Neutrophil (primary cell): Measurements from ENCODE around the gene ARHGAP23.

ENCODE experiments used
- H3K27ac ChIP-seq: fragments of 200-600 bp; sonication (generic); 2 replicates; pipeline ENCODE4 v1.5.1; 2016; ENCODE audit warnings: mild to moderate bottlenecking, moderate library complexity
- H3K27me3 ChIP-seq: fragments of 200-600 bp; sonication (generic); 2 replicates; pipeline ENCODE4 v1.6.0; 2016; ENCODE audit warnings: mild to moderate bottlenecking
- H3K36me3 ChIP-seq: fragments of 200-600 bp; sonication (generic); 2 replicates; pipeline ENCODE4 v1.5.1; 2017
- H3K4me1 ChIP-seq, 2 experiments: fragments of 200-600 bp in 1 of 2; sonication (generic) in 1 of 2; 1 replicate in 1 of 2; 2 replicates in 1 of 2; pipeline versions ENCODE4 v1.5.1 to v1.6.1; 2013 to 2016; ENCODE audit warnings: low read depth in 1 of 2, low read length in 1 of 2, mild to moderate bottlenecking in 1 of 2, moderate library complexity in 1 of 2; ENCODE audit not compliant: control insufficient read depth in 1 of 2, insufficient read depth in 1 of 2
- H3K4me3 ChIP-seq, 2 experiments: fragments of 200-600 bp in 1 of 2; sonication (generic) in 1 of 2; 1 replicate in 1 of 2; 2 replicates in 1 of 2; pipeline ENCODE4 v1.5.1; 2013 to 2016; ENCODE audit warnings: low read depth in 1 of 2, low read length in 1 of 2, mild to moderate bottlenecking in 1 of 2, moderate library complexity in 1 of 2
- H3K9me3 ChIP-seq: fragments of 200-600 bp; sonication (generic); 2 replicates; pipeline ENCODE4 v1.5.1; 2016
- CTCF ChIP-seq: fragments of 200-600 bp; sonication (generic); IDR thresholded peaks from 2 replicates; pipeline ENCODE4 v1.5.1; 2016; ENCODE audit warnings: antibody characterized with exemption

The ARHGAP23 gene

GRCh38 chr17:38532451-38532850 is 104.2 kb downstream of the ARHGAP23 start:
- Histone ChIP-seq H3K27ac (no peak overlapping the region), H3K27me3 (peaks cover 46% of the 10 kb centered on the region), H3K36me3 (no peaks in the 10 kb centered on the region), H3K9me3 (no peaks in the 10 kb centered on the region), H3K4me1 (no peaks in the 10 kb centered on the region), H3K4me3 (no peak overlapping the region)
- TF ChIP-seq CTCF: no peak

- no peak for TF ChIP-seq CTCF
These were observed 105.0 kb downstream of the ARHGAP23 start for GRCh38 chr17:38533241-38533640.

GRCh38 chr17:38533866-38534497 is 105.7 kb downstream of the ARHGAP23 start:
- Histone ChIP-seq H3K9me3 (no peaks in the 10 kb centered on the region), H3K36me3 (no peaks in the 10 kb centered on the region), H3K4me3 (no peak overlapping the region), H3K4me1 (no peaks in the 10 kb centered on the region), H3K27ac (no peak overlapping the region), H3K27me3 (peaks cover 35% of the 10 kb centered on the region)
- TF ChIP-seq CTCF: no peak

More at GRCh38 chr17:38533241-38533640, 105.0 kb downstream of the ARHGAP23 start:
- Histone ChIP-seq H3K4me3 (no peak overlapping the region), H3K9me3 (no peaks in the 10 kb centered on the region), H3K27ac (no peak overlapping the region), H3K27me3 (peaks cover 40% of the 10 kb centered on the region), H3K36me3 (no peaks in the 10 kb centered on the region), H3K4me1 (no peaks in the 10 kb centered on the region)

- H3K36me3 ChIP-seq: no peaks in the 10 kb centered on the region
- H3K27ac ChIP-seq: no peak overlapping the region
- TF ChIP-seq CTCF: no peak
- H3K9me3 ChIP-seq: no peaks in the 10 kb centered on the region
- peaks cover 35% of the 10 kb centered on the region for H3K27me3 ChIP-seq
- no peaks in the 10 kb centered on the region for H3K4me1 ChIP-seq
- no peak overlapping the region for H3K4me3 ChIP-seq
These were observed 106.2 kb downstream of the ARHGAP23 start for GRCh38 chr17:38534498-38534885.

- H3K4me1 ChIP-seq: no peaks in the 10 kb centered on the region
- no peak overlapping the region for H3K4me3 ChIP-seq
- peaks cover 31% of the 10 kb centered on the region for H3K27me3 ChIP-seq
These were observed 107.6 kb downstream of the ARHGAP23 start for GRCh38 chr17:38535886-38536285.

More at GRCh38 chr17:38535886-38536285, 107.6 kb downstream of the ARHGAP23 start:
- H3K36me3 ChIP-seq: no peaks in the 10 kb centered on the region
- H3K27ac ChIP-seq: no peak overlapping the region
- TF ChIP-seq CTCF: no peak
- no peaks in the 10 kb centered on the region for H3K9me3 ChIP-seq
